SK-N-SH treated with all-trans-retinoic acid at 6 μM for 48 hours (cell line): ENCODE measurements around the gene EDIL3.

ENCODE experiments used
- ATAC-seq: fragments of 200-7000 bp; cut with Tn5 transposase; 3 replicates; pipeline ENCODE4 v1.9.1; 2020; ENCODE audit warnings: mild to moderate bottlenecking, moderate library complexity
- ARNTL ChIP-seq: fragments of 450-650 bp; formaldehyde crosslinking; IDR thresholded peaks from 2 replicates; pipeline ENCODE4 v1.5.0; 2020; ENCODE audit warnings: low read depth, mild to moderate bottlenecking, moderate library complexity, borderline replicate concordance
- BACH2 ChIP-seq: fragments of 250-450 bp; sonication (Bioruptor Pico); IDR thresholded peaks from 2 replicates; pipeline ENCODE4 v1.9.0; 2021; ENCODE audit warnings: mild to moderate bottlenecking, borderline replicate concordance
- CSDC2 ChIP-seq: fragments of 250-450 bp; sonication (Bioruptor Pico); IDR thresholded peaks from 2 replicates; pipeline ENCODE4 v1.5.0; 2020; ENCODE audit warnings: mild to moderate bottlenecking, moderate library complexity
- ESRRG ChIP-seq: fragments of 250-450 bp; sonication (Bioruptor Pico); IDR thresholded peaks from 2 replicates; pipeline ENCODE4 v1.6.1; 2021; ENCODE audit warnings: mild to moderate bottlenecking
- GLIS3 ChIP-seq: fragments of 250-450 bp; sonication (Bioruptor Pico); IDR thresholded peaks from 2 replicates; pipeline ENCODE4 v1.5.0; 2020; ENCODE audit warnings: mild to moderate bottlenecking, moderate library complexity
- ISL1 ChIP-seq: fragments of 250-450 bp; sonication (Bioruptor Pico); IDR thresholded peaks from 2 replicates; pipeline ENCODE4 v2.1.2; 2022; ENCODE audit warnings: mild to moderate bottlenecking, moderate library complexity
- OSR1 ChIP-seq: fragments of 250-450 bp; sonication (Bioruptor Pico); IDR thresholded peaks from 2 replicates; pipeline ENCODE4 v1.8.0; 2022; ENCODE audit warnings: moderate library complexity, mild to moderate bottlenecking, inconsistent platforms
- PATZ1 ChIP-seq: fragments of 250-450 bp; sonication (Bioruptor Pico); IDR thresholded peaks from 2 replicates; pipeline ENCODE4 v1.8.0; 2020; ENCODE audit warnings: mild to moderate bottlenecking, moderate library complexity, borderline replicate concordance
- POU6F1 ChIP-seq: fragments of 250-450 bp; sonication (Bioruptor Pico); IDR thresholded peaks from 2 replicates; pipeline ENCODE4 v1.8.0; 2021; ENCODE audit warnings: low read depth, mild to moderate bottlenecking, moderate library complexity, borderline replicate concordance
- RARB ChIP-seq: fragments of 250-450 bp; sonication (Bioruptor Pico); IDR thresholded peaks from 2 replicates; pipeline ENCODE4 v1.8.0; 2021; ENCODE audit warnings: mild to moderate bottlenecking, moderate library complexity
- SNAI2 ChIP-seq: fragments of 250-450 bp; sonication (Bioruptor Pico); IDR thresholded peaks from 2 replicates; pipeline ENCODE4 v1.5.0; 2020; ENCODE audit warnings: mild to moderate bottlenecking, moderate library complexity
- TCF4 ChIP-seq: fragments of 250-450 bp; sonication (Bioruptor Pico); IDR thresholded peaks from 2 replicates; pipeline ENCODE4 v1.8.0; 2021; ENCODE audit warnings: mild to moderate bottlenecking, moderate library complexity, borderline replicate concordance
- TSHZ2 ChIP-seq: fragments of 250-450 bp; sonication (Bioruptor Pico); IDR thresholded peaks from 2 replicates; pipeline ENCODE4 v1.5.0; 2020; ENCODE audit warnings: mild to moderate bottlenecking, moderate library complexity
- ZC3H10 ChIP-seq: fragments of 250-450 bp; sonication (Bioruptor Pico); IDR thresholded peaks from 2 replicates; pipeline ENCODE4 v1.5.1; 2021; ENCODE audit warnings: mild to moderate bottlenecking, moderate library complexity
- ZFP3 ChIP-seq: fragments of 250-450 bp; sonication (Bioruptor Pico); IDR thresholded peaks from 2 replicates; pipeline ENCODE4 v1.5.0; 2020; ENCODE audit warnings: mild to moderate bottlenecking, moderate library complexity
- ZFP30 ChIP-seq: fragments of 450-650 bp; formaldehyde crosslinking; IDR thresholded peaks from 2 replicates; pipeline ENCODE4 v1.5.0; 2022; ENCODE audit warnings: mild to moderate bottlenecking, moderate library complexity
- ZNF565 ChIP-seq: fragments of 450-650 bp; formaldehyde crosslinking; conservative IDR thresholded peaks from 2 replicates; pipeline ENCODE4 v1.5.0; 2020; ENCODE audit warnings: low read depth, mild to moderate bottlenecking, moderate library complexity
- ZNF70 ChIP-seq: fragments of 450-650 bp; formaldehyde crosslinking; IDR thresholded peaks from 2 replicates; pipeline ENCODE4 v1.5.0; 2020; ENCODE audit warnings: mild to moderate bottlenecking, moderate library complexity
- ZNF8 ChIP-seq: fragments of 450-650 bp; formaldehyde crosslinking; IDR thresholded peaks from 2 replicates; pipeline ENCODE4 v1.5.0; 2020; ENCODE audit warnings: mild to moderate bottlenecking, moderate library complexity

EDIL3 gene

GRCh38 chr5:84373506-84373905 lies 11.2 kb downstream of the EDIL3 start:
- ATAC-seq = no peak
- TF ChIP-seq ZNF70 (CRISPR knock-in tag) (no peak), ZFP3 (CRISPR knock-in tag) (no peak), POU6F1 (CRISPR knock-in tag) (no peak), ZC3H10 (CRISPR knock-in tag) (no peak), ESRRG (CRISPR knock-in tag) (no peak), OSR1 (CRISPR knock-in tag) (no peak), TSHZ2 (no peak), PATZ1 (CRISPR knock-in tag) (no peak), ZFP30 (CRISPR knock-in tag) (no peak), ZNF8 (CRISPR knock-in tag) (no peak), GLIS3 (CRISPR knock-in tag) (no peak), TCF4 (no peak), ISL1 (CRISPR knock-in tag) (no peak), CSDC2 (CRISPR knock-in tag) (no peak), BACH2 (CRISPR knock-in tag) (no peak)
- TF ChIP-seq, all 23 proteins: peak for 0

- TF ChIP-seq PATZ1 (CRISPR knock-in tag) = no peak
- TF ChIP-seq TCF4 = no peak
- TF ChIP-seq GLIS3 (CRISPR knock-in tag) = no peak
- no peak for TF ChIP-seq ARNTL
- TF ChIP-seq SNAI2 (CRISPR knock-in tag) = no peak
- no peak for TF ChIP-seq BACH2 (CRISPR knock-in tag)
- no peak for TF ChIP-seq ZNF565 (CRISPR knock-in tag)
- no peak for TF ChIP-seq ZFP30 (CRISPR knock-in tag)
- TF ChIP-seq ZNF8 (CRISPR knock-in tag) = no peak
- no peak for TF ChIP-seq ISL1 (CRISPR knock-in tag)
- ATAC-seq = peak; percentile 92
Observed at GRCh38 chr5:84372066-84372695, 12.5 kb downstream of the EDIL3 start.

GRCh38 chr5:84370176-84370575 lies 14.5 kb downstream of the EDIL3 start:
- ATAC-seq = no peak
- TF ChIP-seq POU6F1 (CRISPR knock-in tag) (no peak), TSHZ2 (no peak), RARB (CRISPR knock-in tag) (no peak), ISL1 (CRISPR knock-in tag) (no peak), ZFP3 (CRISPR knock-in tag) (no peak), OSR1 (CRISPR knock-in tag) (no peak), ESRRG (CRISPR knock-in tag) (no peak), BACH2 (CRISPR knock-in tag) (no peak)
